ENCODE measurements around the gene DCDC2C. TPM values are rescaled to one million over a fixed set of nuclear protein-coding genes. Genes with fewer than 3 reads are reported as not detected.

The DCDC2C gene
- total RNA-seq (2014; rRNA removed; shearing (Covaris generic)), result not detected in 2 replicates

- no peak for DNase-seq (ENCODE audit: low spot score)
These were observed at the start of gene DCDC2C for GRCh38 chr2:3703236-3703756. Gene DCDC2C (plus strand): TSS chr2:3703575. CDS start chr2:3703752, 177 bp downstream.

DNA sequence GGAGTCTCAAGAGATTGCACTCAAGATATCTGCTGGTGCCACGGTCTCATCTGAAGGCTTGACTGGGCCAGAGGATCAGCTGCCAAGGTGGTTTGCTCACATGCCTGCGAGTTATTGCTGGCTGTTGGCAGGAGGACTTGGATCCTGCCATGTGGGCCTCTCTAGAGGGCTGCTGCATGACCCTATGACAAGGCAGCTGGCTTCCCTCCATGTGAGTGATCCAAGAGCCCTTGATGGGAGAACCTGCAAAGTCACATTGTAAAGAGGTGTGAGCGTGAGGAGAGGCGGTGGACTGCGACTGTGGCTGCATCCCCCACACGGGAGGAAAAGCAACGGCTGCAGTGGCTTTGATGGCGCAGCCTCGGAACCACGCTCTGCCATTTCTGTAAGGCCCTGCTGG, 49.4 kb upstream of the DCDC2C start:
- no peak for DNase-seq (ENCODE audit: low spot score)

DNA sequence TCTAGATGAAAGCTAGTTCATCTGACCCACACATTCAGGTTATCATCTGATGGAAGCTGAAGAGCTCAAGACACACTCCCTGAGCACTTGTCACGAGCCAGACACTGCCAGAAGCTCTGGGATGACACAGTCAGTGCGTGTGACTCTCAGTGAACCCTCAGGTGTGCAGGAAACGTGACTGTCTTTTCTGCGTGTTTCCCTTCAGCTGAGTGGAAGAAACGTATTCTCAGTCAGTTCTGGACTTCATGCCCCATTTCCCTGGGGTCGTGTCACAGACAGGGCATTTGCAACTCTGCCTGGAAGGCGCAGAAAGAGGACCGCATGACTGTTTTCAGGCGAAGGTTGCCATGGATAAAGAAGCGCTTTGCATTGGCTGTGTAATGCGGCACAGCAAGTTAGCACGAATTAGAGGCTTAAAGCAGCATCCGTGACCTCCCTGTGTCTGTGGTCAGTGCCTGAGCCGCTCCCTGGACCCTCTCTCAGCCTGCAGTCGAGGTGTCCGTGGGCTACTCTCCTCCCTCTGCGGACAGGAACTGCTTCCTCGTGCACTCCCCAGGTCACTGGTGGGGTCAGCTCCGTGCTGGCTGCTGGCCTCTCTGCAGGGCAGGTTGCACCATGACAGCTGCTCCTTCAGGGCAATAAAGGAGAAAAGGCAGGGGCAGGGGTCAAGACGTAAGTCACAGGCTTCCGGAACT, 48.7 kb upstream of the DCDC2C start:
- DNase-seq (ENCODE audit: low spot score), result no peak

- no peak for DNase-seq (ENCODE audit: low spot score)
These were observed 47.3 kb upstream of the DCDC2C start for GRCh38 chr2:3655871-3656761.

- DNase-seq (ENCODE audit: low spot score), result no peak
These were observed 46.3 kb upstream of the DCDC2C start for GRCh38 chr2:3656762-3657721.

- no peak for DNase-seq (ENCODE audit: low spot score)
These were observed 45.5 kb upstream of the DCDC2C start, which contains the start of gene ALLC for GRCh38 chr2:3657881-3658280. Gene ALLC (plus strand): TSS chr2:3658200. CDS start chr2:3671158, 12,958 bp downstream.

- no peak for DNase-seq (ENCODE audit: low spot score)
These were observed 43.6 kb upstream of the DCDC2C start for GRCh38 chr2:3659447-3660432.

DNA sequence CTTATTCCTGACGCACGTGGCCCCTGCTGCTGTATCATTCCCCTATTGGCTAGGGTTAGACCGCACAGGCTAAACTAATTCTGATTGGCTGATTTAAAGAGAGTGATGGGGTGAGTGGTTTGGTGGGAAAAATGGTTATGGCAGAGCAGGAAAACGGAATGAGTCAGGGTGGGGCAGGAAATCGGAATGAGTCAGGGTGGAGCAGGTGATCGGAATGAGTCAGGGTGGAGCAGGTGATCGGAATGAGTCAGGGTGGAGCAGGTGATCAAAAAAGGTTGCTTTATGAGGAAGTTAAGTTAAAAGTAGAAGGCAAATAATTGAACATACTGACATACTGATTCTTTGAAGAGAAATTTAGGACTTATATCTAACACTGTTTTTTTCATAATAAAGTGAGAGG, 42.7 kb upstream of the DCDC2C start:
- peak; percentile 58 for DNase-seq (ENCODE audit: low spot score)

- no peak for DNase-seq (ENCODE audit: low spot score)
These were observed 42.2 kb upstream of the DCDC2C start for GRCh38 chr2:3661149-3661660.

DNA sequence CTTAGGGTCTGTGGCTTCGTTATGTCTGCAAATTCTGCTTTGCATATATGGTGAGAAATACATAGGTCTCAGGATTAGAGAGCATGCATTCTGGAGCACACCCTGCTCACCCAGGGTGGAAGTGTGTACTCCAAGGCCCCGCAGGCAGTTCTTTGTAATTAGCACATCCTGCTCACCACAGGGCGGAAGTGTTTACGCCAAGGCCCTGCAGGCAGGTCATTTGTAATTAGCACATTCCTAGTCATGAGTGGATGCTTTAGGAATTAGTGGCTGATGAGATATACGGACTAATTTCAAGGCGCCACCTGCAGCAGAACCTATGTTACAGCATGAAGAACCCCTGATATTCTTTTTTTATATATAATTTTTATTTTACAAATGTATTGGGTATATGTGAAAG, 41.1 kb upstream of the DCDC2C start:
- DNase-seq (ENCODE audit: low spot score), result no peak

GRCh38 chr2:3664118-3664517, 39.3 kb upstream of the DCDC2C start:
- no peak for DNase-seq (ENCODE audit: low spot score)

DNA sequence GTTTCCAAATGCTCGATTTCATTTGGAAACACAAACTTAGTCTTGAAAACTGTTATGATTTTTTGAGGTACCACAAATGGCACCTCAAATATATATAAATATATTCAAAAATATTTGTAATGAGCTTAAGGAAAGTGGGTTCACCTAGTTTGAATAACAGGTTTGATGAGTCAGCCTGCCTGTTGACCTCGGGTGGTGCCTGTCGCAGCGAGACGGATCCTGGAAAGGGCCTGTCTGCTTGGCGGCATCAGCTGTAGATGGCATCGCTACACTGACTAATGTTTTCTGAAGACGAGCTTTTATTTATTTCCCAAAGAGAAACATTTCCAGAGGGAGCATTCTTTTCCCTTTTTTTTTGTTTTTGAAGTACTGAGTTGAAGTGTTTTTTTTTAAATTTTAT, 38.5 kb upstream of the DCDC2C start:
- peak; percentile 71 for DNase-seq (ENCODE audit: low spot score)

DNA sequence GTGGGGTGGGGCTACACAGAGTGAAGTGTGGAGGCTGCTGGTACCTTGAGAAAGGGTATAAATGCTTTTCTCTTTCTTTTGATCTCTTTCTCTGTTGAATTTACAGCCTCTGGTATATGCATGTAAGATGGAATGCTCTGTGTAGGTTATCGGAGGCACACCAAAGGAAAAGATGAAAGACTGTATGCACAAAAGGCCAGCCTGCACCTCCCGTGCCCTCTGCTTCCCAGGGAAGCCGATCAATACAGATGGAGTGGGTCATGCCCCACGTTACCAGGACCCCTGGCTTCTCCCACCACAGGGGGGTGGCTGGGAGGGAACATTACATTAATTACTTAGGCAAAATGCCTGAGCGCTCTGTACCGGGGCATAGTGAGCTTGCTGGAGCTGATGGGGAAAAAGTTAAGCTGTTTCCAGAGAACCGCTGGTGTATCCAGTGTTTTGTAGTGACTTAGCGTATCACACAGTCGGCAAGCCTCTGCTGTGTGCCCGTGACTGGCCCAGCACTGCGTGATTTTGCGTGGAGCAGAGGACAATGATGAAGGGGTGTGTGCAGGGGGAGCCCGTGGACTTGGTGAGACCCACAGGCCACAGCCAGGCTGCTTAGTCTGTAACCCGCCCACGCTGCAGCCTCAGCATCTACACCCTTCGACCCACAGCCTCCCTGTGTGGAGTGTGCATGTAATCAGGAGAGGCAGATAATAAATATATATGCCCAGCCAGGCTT, 37.3 kb upstream of the DCDC2C start:
- DNase-seq (ENCODE audit: low spot score), result no peak

- DNase-seq (ENCODE audit: low spot score), result no peak
These were observed 36.8 kb upstream of the DCDC2C start for GRCh38 chr2:3666613-3666975.

DNA sequence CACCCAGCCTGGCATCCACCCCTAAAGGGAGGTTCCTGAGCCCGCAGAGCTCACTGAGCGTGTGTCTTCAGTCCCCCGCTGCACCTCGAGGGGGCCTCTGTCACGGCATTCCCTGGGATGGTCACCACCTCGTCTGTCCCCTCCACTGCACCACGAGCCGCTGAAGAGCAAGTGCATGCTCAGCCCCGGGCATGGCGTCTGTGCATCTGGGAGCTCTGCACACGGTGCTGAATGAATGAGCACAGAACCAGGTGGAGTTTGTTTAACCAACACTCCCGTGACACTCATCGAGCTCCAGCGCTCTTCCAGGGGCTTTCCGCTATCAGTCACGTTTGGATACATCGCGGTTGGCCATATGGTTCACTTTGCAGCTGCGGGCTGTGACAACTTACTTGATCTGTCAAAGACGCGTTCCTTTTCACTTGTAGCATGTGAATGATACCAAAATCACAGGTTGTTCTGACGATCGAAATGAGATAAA, 36.2 kb upstream of the DCDC2C start:
- no peak for DNase-seq (ENCODE audit: low spot score)

DNA sequence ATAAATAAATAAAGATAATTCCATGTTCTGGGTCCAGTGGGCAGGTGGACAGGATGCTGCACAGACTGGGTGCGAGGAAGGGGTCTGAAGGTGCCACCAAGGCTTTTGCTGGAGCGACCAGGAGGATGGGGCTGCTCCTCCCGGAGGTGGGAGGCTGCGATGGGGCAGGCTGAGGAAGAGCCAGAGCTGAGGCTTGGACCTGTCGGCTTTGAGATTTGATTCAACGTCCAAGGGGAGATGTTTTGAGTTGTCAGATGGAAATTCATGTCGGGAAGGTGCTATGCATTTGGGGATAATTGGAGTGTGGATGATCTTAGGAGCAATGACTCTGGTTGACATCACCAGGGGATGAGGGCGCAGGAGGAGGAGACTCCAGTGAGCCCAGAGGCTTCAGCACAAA, 33.7 kb upstream of the DCDC2C start:
- DNase-seq (ENCODE audit: low spot score), result no peak

- no peak for DNase-seq (ENCODE audit: low spot score)
These were observed 33.0 kb upstream of the DCDC2C start for GRCh38 chr2:3670376-3670775.

- DNase-seq (ENCODE audit: low spot score), result no peak
These were observed 32.4 kb upstream of the DCDC2C start for GRCh38 chr2:3670941-3671340.
